ENCODE results near the gene TEKTIP1.

The TEKTIP1 gene

DNA sequence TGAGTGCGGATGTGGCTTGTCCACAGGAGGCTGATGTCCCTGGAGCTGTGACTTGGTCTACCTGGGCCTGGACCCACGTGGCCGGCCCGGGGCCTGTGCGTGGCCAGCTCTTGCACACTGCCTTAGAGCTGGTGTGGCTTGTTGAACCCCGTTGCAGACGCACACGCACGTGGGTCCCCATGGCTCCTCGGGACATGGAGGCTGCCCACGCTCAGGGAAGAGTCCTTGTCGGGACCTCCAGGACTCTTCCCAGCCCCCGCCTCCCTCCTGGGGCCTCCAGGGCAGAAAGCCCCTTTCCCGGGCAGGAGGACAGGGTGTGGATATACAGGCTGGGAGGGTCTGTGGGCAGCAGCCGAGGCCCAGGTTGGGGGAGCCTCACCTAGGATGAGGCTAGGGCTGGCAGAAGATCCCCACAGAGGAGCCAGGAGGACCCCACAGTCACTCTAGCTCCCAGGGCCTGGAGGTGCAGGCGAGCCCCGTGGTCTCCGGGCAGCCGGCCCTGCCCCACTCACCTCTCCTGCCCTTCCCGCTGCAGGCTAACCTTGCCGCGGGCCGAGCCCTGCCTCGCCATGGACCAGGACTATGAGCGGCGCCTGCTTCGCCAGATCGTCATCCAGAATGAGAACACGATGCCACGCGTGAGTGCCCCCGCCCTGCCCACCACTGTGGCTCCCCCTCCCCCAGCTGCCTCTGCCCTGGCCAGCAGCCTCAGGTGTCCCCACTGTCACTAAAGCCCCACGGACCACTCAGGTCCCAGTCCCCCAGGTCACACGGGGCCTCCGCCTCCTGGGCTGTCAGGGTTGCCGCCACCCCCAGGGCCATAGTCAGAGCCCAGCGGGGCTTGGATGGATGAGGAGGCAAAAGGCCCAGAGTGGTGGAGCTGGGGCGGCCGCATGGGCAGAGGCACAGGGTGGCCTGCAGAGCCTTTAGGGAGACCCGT is 16.3 kb upstream of the TEKTIP1 start:
- TF ChIP-seq POLR2AphosphoS5 (IDR thresholded peaks at IDR 0.05; ENCODE audit: low read depth, low read length), result no peak
- TF ChIP-seq TAF1 (IDR thresholded peaks at IDR 0.05; ENCODE audit: borderline replicate concordance, insufficient read depth, low read length), result no peak
- no peak for TF ChIP-seq FOXP2 (optimal IDR thresholded peaks at IDR 0.05; ENCODE audit: borderline replicate concordance, extremely low read depth, extremely low read length, insufficient read depth)
- TF ChIP-seq SIN3A (IDR thresholded peaks at IDR 0.05; ENCODE audit: borderline replicate concordance, insufficient read depth, low read length), result no peak
- TF ChIP-seq, protein P1, sequence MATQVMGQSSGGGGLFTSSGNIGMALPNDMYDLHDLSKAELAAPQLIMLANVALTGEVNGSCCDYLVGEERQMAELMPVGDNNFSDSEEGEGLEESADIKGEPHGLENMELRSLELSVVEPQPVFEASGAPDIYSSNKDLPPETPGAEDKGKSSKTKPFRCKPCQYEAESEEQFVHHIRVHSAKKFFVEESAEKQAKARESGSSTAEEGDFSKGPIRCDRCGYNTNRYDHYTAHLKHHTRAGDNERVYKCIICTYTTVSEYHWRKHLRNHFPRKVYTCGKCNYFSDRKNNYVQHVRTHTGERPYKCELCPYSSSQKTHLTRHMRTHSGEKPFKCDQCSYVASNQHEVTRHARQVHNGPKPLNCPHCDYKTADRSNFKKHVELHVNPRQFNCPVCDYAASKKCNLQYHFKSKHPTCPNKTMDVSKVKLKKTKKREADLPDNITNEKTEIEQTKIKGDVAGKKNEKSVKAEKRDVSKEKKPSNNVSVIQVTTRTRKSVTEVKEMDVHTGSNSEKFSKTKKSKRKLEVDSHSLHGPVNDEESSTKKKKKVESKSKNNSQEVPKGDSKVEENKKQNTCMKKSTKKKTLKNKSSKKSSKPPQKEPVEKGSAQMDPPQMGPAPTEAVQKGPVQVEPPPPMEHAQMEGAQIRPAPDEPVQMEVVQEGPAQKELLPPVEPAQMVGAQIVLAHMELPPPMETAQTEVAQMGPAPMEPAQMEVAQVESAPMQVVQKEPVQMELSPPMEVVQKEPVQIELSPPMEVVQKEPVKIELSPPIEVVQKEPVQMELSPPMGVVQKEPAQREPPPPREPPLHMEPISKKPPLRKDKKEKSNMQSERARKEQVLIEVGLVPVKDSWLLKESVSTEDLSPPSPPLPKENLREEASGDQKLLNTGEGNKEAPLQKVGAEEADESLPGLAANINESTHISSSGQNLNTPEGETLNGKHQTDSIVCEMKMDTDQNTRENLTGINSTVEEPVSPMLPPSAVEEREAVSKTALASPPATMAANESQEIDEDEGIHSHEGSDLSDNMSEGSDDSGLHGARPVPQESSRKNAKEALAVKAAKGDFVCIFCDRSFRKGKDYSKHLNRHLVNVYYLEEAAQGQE (IDR thresholded peaks at IDR 0.05; ENCODE audit: insufficient read depth in 1 of 2, low read depth in 2 of 2, low read length in 2 of 2), result no peak

DNA sequence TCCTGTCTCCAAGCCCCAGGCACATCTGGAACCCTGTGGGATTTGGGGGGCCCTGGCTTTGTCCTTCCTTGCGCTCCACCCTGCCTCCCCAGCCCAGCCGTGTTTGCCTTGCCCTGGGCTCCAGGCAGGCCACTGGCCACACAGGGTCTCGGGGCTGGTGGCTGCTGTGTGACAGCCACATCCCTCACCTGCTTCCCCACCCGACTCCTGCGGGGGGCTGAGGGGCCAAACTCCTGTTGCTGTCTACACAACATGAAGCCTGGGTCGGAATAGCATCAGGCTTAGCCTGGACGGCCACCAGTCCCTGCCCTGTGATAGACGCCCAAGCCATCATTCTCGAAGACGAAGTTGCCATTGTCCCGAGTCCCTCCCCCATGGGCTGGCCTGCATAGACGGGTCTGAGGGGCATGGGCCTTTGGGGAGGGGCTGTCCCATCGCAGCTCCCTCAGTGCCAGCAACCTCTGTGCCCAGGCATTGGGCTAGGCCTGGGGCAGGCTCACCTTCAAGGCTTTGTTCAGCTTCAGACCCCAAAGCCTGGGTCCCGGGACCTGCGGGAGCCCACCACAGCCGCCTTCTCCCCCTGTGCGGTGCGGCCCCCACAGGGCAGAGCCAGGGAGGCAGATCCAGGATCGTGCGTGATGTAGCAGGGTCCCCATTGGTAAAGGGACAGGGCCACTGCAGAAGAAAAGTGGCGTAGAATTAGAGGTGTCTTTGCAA is 15.5 kb upstream of the TEKTIP1 start:
- TF ChIP-seq TAF1 (IDR thresholded peaks at IDR 0.05; ENCODE audit: borderline replicate concordance, insufficient read depth, low read length), result no peak
- TF ChIP-seq FOXP2 (optimal IDR thresholded peaks at IDR 0.05; ENCODE audit: borderline replicate concordance, extremely low read depth, extremely low read length, insufficient read depth), result no peak
- no peak for TF ChIP-seq POLR2AphosphoS5 (IDR thresholded peaks at IDR 0.05; ENCODE audit: low read depth, low read length)
- no peak for TF ChIP-seq SIN3A (IDR thresholded peaks at IDR 0.05; ENCODE audit: borderline replicate concordance, insufficient read depth, low read length)
- TF ChIP-seq, protein P1 (IDR thresholded peaks at IDR 0.05; ENCODE audit: insufficient read depth in 1 of 2, low read depth in 2 of 2, low read length in 2 of 2), result no peak

DNA sequence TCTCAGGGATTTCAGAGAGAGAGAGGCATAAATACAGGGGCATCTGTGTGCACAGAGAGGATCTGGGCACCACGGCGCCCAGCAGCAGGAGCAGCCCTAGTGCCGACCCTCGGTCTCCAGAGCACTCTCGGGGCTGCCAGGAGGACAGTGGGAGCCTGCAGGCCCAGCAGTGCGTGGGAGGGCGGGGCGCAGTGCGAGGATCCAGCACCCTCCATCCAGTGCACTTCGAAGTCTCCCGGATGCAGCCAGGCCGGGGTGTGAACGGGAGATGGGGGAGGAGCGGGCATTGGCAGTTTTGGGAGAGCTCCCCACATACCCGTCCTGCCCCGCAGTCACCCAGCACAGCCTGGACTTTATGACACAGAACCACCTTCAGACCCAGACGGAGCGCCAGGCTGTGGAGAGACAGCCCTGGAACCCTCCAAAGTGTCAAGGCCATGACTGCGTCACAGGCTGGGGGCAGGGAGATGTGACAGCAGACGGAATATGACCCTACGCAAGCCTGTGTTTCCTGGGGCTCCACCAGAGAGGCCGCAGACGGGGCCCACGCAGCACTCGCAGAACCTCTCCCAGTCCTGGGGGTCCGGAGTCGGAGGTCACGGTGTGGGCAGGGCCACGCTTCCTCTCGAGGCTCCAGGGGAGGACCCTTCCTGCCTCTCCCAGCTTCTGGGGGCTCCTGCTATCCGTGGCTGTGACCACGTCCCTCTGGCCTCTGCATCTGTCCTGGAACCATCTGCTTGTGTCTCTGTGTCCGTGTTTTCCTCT is 14.7 kb upstream of the TEKTIP1 start:
- no peak for TF ChIP-seq POLR2AphosphoS5 (IDR thresholded peaks at IDR 0.05; ENCODE audit: low read depth, low read length)
- TF ChIP-seq, protein P1 (IDR thresholded peaks at IDR 0.05; ENCODE audit: insufficient read depth in 1 of 2, low read depth in 2 of 2, low read length in 2 of 2), result no peak
- TF ChIP-seq TAF1 (IDR thresholded peaks at IDR 0.05; ENCODE audit: borderline replicate concordance, insufficient read depth, low read length), result no peak
- TF ChIP-seq SIN3A (IDR thresholded peaks at IDR 0.05; ENCODE audit: borderline replicate concordance, insufficient read depth, low read length), result no peak
- TF ChIP-seq FOXP2 (optimal IDR thresholded peaks at IDR 0.05; ENCODE audit: borderline replicate concordance, extremely low read depth, extremely low read length, insufficient read depth), result no peak

DNA sequence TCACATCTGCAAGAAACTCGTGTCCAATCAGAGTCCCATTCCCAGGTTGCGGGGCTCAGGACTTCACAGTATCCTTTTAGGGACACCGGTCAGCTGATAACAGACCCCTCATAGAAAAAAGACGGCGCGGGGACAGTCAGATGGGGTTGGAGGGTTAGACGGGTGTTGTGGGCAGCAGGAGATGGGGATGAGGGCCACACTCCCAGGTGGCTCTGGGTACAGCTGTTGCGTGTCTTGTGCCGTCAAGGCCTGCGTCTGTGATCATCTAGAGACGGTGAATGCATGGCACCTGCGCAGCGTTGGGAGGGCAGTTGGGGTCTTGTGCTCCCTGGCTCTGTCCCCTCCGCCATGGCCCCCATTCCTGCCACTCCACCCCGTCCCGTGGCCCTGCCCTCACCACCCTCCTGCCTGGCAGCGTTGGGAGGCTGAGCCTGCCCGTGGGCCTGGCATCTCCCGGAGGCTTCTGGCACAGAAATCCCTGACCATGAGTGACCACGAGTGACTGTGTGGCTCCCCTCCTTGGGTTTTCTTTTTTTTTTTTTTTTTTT is 14.0 kb upstream of the TEKTIP1 start:
- no peak for TF ChIP-seq SIN3A (IDR thresholded peaks at IDR 0.05; ENCODE audit: borderline replicate concordance, insufficient read depth, low read length)

All from PFSK-1 (cell line).